Retinal pigment epithelial cell (primary cell): ENCODE results near the gene CHN1.

Experiments used
- DNase-seq: peaks from one replicate; pipeline ENCODE4 v3.0.0-alpha.2; 2010; ENCODE audit warnings: low read depth
- H3K4me3 ChIP-seq: 2 replicates; pipeline ENCODE4 v1.5.1; 2011; ENCODE audit warnings: mild to moderate bottlenecking, low read length, control low read depth, moderate library complexity
- TF ChIP-seq, protein P1 (sequence below): conservative IDR thresholded peaks from 2 replicates; pipeline ENCODE4 v1.5.1; 2011; ENCODE audit warnings: low read depth, low read length, control low read depth, inconsistent platforms

The CHN1 gene

DNA sequence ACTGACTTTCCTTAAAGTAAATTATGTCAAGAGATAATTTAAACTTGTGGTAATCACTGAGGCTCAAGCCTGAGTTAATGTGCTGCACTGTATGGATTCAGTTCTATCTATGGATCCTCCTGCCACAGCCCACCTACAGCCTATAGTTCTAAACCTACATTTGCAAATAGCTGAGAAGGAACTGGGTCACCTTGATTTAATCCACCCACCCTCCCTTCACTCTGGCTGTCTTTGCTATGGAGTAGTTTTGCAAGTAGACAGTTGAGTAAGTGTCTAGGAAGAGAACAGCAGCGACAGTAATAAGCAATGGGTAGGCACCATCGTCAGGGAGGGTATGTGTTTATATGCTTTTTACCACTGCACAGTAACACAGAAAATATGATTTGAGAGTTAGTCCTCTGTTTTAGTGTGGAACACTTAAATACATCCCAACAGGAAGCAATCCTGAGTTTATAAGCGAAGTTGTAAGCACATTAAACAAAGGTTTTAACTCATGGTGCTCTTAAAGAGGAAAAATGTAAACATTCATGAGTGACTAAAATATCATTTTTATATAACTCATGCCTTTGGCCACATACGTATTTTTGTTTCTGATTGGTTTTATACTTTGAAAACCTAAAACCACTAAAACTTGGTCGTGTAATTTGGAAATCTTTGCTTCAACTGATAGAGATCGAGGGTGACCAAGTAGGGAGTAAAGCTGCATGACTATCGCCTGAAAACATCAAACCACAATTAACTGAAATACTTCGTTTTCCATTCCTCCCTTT is 204.6 kb downstream of the CHN1 start:
- no peak for DNase-seq
- H3K4me3 ChIP-seq = no peak overlapping the region
- TF ChIP-seq, protein P1, sequence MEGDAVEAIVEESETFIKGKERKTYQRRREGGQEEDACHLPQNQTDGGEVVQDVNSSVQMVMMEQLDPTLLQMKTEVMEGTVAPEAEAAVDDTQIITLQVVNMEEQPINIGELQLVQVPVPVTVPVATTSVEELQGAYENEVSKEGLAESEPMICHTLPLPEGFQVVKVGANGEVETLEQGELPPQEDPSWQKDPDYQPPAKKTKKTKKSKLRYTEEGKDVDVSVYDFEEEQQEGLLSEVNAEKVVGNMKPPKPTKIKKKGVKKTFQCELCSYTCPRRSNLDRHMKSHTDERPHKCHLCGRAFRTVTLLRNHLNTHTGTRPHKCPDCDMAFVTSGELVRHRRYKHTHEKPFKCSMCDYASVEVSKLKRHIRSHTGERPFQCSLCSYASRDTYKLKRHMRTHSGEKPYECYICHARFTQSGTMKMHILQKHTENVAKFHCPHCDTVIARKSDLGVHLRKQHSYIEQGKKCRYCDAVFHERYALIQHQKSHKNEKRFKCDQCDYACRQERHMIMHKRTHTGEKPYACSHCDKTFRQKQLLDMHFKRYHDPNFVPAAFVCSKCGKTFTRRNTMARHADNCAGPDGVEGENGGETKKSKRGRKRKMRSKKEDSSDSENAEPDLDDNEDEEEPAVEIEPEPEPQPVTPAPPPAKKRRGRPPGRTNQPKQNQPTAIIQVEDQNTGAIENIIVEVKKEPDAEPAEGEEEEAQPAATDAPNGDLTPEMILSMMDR = no peak

DNA sequence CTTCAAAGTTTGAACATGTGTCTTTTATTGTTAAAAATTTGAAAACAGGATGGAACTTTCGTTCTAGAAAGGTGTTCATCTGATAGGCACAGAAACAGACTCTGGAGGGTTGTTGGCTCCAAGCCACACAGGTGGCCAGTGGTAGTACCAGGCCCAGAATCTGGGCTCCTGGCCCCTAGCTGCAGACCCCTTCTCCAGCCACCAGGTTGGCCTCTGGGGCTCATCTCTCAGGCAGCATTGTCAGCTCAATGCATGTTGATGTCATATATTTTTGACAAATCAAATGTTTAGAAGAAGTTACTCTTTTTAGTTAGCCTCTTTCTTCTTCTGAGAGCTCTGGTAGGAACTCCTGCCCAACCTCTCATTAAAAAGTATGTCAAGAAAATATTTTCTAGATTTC is 206.4 kb downstream of the CHN1 start:
- TF ChIP-seq, protein P1 = no peak
- no peak for DNase-seq
- H3K4me3 ChIP-seq = no peak overlapping the region

DNA sequence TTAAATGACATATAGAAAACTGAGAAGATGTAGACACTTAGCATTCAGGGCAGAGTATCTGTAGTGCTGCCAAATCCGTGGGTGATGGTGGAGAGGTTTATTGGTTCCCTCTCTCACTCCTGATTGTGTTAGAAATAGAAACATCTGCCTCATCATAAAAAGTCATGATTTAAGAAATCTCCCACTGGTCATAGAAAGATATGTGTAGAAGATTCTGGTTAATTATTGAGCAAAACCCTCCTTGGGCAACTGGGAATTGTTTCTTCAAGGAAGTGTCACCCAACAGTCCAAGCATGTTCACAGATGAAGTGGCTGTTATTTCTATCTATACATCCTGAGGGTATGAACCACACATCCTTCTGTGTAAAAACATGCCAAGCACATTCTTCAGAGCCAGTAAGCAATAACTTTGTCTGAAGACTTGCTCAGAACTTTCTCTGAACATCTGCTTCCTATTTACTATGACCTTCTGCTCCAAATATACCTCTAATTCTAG is 207.4 kb downstream of the CHN1 start:
- TF ChIP-seq, protein P1 = no peak
- H3K4me3 ChIP-seq = no peak overlapping the region
- DNase-seq = no peak

DNA sequence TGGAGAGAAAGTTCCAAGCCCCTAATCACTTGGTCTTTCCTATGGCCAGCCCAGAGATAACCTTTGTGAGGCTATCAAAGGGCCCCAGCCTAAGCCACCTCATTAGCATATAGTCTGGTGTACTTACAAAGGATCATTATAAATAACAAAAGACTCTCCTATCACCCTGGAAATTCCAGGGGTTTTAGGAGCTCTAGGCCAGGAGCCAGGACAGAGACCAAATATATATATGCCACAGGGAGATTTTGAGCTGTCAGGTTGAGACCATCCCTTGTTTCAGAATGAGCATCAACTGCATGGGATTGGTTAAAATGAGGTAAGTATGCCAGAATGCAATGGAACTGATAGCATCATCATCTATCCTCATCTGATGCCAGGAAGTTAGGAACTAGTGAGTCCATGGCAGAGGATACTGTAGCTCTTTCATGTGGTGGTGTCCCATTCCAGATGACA is 208.8 kb downstream of the CHN1 start:
- TF ChIP-seq, protein P1 = no peak
- no peak overlapping the region for H3K4me3 ChIP-seq
- no peak for DNase-seq

DNA sequence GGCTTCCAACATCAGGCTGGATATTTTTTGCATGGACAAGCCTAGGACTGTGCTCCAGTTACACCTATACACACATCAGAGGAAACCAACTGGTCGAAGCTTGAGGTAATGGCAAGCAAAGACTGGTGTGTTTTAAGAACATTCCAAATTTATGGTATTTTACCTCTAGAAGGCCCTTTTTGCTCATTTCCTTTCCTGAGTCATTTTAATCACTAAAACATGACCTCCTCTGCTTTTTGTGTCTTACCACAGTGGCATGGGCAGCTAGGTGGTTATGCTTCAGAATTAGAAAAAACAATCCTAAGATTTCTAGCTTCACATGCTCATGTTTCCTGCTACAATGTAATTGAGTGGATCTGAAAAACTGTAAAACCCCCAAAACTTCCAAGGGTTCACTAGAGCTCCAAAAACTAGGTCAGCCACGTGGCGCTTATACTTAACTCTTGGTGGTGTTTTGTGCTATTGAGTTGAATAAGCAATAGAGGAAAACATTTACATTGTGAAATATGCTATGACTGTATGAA is 210.3 kb downstream of the CHN1 start:
- TF ChIP-seq, protein P1 = no peak
- H3K4me3 ChIP-seq = no peak overlapping the region
- DNase-seq = no peak

DNA sequence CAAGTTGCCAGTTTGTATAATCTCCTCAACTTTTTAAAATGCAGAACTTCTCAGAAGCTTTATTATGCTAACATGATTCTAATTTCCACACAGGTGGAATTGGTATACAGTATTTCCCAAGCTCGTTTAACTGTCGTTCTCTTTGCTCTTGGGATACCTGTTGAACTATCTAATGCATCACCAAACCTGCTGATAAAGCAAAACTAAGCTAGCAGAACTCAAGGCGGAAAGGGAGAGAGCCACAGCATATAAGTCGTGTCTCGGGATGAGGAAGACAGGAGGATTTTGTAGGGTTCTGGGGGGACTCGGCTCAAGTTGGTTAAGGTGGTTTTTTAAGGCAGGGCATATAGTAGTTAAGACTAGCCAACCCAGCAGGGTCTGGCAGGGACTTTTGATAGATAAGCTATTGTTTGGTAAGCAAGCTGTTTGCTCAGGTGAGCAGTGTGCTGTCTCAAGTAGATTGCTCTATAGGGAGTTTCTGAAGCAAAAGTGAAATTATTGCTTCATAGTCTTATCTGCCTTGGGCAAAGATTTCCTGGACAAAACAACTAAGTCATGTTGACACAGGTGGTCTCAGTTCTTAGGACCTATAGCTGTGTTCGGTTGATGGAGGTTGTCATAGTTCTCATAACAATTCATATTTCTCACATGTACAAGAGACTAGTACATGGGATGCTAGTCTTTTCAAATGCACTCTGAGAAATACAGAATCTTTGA is 212.7 kb downstream of the CHN1 start:
- no peak overlapping the region for H3K4me3 ChIP-seq
- DNase-seq = no peak
- TF ChIP-seq, protein P1 = no peak
